ENCODE results near the gene FAM89A.

DNA sequence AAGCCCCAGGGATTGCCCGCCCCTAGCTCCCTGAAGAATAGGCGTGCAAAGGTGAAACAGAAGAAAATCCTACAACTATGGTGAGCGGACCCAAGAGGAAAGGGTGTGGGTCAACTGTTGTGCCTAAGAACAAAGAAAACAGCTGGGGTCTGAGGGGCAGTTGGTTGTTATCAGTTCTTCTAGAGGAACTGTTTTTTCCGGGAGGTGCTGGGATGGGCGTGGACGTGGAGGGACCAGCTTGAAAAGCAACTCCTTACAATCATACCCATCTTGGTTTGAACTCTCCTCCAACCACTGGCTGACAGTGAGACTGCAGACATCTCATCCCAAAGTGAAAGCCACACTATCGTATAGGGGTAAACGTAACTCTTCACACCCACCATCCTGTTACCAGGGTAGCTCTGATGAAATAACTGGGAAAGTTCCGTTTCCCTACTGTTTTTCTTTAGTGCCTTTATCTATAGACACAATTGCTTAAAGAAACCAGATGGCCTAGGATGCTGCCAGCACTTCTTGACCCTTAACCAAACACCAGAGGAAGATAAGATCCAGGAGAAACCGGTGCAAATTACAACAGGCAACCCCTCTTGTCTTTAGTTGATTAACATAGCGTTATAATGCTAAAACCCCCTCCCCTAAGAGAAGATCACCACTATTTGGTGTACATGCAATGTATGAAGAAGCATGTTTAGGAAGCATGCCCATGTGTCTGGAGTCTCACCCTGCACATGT lies 25.6 kb upstream of the FAM89A start:
- TF ChIP-seq POLR2A (IDR thresholded peaks at IDR 0.05) (no peak), CTCF (IDR thresholded peaks at IDR 0.05) (no peak)

Data from thyroid gland (tissue), 4 donors.